HG02870 (cell line): Measurements from ENCODE around the gene STK32C.
"Not testable (repeated sequence)": the region's sequence is repeated elsewhere in the genome, so short reads cannot be mapped to it uniquely, and the experiment has no call there.

Experiments used
- ATAC-seq: cut with Tn5 transposase; IDR thresholded peaks from one replicate; pipeline ENCODE4 v1.9.1; 2021; ENCODE audit warnings: mild to moderate bottlenecking, moderate library complexity; ENCODE audit not compliant: unreplicated experiment

STK32C gene

DNA sequence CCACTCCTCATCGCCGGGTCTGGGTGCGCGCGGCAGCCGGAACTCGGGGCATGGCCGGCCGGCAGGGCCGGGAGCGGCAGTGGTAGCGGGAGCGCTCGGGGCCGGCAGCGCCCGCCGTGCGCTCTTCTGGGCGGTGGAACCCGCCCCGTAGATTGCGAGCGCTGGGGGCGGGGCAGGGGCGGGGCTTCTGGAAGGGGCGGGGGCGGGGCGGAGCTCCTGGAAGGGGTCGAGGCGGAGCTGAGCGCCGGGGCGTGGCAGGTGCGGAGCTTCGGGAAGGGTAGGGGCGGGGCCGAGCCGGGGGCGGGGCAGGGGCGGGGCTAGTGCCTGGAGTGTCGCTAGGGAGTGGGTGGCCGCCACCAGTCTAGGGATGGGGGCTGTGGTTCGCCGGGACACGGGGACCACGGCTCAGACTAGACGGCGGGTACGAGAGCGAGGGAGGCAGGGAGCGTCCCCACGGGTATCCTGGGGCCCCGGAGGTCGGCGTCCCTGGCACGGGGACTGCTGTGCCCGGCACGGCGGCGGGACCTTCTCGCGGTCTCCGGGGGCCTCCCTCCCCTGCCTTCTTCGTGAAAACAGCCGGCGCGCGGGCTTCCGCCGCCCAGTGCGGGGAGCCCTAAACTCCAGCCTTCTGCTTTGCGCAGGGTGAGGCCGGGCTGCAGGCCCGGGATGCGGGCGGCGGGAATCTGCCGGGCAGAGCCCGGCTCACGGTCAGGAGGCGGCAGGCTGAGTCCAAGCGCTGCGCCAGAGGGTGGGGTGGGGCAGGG is at the start of gene STK32C:
TSS of gene STK32C (minus strand) at position 128 of the 764 bp plus-strand sequence. CDS start at position 11, 117 bp downstream.
- peak; percentile 69 for ATAC-seq

DNA sequence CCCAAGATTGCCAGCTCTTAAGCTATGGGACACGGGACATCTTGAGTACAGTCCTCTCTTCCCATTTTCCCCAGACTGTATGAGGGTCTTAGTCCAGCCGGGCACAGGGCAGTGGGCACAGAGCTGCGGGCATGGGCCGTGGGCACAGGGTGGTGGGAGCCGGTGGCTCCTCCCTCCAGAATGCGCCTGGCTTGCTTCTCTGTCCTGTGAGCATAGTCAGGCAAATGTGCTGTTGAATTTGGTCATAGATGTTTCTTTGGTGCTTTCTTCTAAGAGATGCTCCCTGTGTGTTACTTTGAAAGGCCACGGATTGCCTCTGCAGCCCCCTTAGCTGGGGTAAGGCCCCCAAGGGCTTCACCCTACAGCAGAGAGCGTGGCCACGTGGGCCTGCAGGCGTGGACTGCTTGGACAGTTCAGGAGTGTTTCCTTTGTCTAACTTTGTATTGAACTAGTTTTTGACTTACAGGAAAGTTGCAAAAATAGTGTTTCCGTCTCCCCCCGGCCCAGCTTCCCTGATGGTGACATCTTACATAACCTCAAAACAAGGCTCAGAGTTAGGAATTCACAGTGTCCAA is 49.0 kb upstream of the STK32C start:
- no peak for ATAC-seq

DNA sequence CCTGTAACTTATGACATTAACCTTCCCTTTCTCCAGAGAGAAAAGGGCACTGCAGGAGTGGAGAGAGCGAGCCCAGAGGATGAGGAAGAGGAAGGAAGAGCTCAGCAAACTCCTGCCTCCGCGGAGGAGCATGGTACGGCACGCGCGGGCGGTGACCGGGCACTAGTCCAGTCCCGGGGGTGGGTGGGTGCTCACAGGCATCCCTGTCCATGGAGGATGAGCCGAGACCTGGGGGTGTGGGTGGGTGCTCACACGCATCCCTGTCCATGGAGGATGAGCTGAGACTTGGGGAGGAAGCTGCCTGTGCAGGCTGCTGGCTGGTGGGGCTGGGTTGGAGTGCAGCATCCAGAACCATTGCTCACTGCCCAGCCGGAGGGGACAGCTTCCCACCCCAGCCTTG is 48.0 kb upstream of the STK32C start:
- no peak for ATAC-seq

DNA sequence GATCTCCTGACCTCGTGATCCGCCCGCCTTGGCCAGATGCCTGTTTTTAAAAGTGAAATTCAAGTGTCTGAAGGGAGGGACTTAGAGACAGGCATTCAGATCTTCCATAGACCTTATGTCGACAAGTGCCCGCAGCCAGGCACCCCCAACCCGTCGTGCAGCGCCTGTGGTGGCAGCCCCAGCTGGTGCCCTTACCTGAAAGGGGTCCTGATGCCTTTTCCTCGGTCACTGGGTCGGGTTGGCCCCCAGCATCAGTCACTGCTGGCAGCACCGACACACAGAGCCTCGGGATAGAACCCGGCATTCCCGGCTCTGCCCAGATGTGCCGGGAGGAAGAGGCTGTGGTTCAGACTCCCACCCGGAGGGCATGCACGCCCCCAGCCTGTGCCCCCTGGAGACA is 47.5 kb upstream of the STK32C start:
- no peak for ATAC-seq

DNA sequence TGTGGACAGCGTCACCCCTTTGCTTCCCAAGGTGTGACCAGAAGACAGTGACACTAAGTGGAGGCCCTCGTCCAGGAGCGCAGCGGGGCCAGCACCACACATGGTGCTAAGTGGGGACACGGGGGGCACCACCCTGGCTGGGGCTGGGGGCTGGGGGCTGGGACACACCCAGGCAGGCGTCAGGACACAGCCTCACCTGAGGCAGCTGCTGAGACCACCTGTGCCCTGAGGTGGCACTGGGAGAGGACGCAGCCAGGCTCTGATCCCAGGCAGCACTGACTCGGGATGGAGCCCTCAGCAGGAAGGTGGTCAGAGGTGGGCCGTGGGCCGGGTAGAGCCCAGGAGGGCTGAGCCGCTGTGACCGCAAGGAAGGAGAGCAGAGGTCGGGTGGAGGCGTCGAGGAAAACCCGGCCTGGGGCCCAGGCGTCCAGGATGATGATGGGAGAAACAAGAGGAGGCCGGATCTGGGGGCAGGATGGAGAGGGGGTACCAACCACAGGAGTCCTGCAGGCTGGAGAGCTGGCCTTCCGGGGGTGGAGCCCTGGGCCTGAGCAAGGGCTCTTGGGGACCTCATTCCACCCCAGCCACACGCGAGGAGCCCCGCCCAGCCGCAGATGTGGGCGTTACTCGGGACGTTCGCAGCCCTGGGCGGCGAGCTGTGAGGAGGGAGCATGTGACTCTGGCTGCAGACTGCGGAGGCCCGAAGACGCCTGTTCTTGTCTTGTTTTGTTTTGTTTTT is 46.8 kb upstream of the STK32C start:
- ATAC-seq = no peak

DNA sequence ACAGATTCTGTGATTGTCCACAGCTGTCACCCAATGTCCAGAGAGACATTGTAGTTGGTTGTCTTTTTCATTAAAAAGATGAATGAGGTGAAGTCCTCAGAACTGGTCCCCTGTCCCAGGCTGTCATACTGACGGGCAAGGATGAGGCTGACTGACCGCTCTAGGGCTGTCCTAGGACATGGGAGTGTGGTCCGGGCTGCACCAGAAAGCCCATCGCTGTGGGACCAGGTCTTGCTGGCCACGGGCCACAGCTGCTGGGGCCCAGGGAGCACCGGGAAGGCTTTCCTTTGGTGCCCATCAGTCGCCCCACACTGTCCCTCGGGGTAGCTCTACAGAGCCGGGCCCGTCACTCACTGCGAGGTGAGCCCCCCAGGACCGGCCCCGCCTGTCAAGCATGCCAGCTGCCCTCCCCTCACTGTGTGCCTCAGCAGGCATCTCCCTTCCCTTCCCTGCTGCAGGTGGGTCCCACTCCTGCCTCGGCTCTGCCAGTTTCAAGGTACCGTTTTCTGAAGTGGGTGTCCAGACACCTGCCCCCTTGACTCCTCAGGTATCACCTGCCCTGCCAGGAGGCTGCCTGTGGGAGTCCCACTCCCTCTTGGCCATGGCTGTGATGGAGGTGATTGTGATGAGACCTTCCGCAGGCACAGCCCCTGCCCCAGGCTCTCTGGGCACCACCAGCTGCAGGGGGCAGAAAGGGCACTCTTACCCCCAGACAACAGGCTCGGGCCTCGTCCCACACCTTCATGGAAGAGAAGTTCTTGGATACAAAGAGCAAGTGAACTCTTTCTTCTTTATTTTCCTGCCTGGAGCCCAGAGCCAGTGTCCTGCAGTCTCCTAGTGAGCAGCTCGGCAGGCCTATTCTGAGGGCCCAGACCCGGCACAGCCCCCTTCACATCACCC is 46.0 kb upstream of the STK32C start:
- ATAC-seq = no peak

DNA sequence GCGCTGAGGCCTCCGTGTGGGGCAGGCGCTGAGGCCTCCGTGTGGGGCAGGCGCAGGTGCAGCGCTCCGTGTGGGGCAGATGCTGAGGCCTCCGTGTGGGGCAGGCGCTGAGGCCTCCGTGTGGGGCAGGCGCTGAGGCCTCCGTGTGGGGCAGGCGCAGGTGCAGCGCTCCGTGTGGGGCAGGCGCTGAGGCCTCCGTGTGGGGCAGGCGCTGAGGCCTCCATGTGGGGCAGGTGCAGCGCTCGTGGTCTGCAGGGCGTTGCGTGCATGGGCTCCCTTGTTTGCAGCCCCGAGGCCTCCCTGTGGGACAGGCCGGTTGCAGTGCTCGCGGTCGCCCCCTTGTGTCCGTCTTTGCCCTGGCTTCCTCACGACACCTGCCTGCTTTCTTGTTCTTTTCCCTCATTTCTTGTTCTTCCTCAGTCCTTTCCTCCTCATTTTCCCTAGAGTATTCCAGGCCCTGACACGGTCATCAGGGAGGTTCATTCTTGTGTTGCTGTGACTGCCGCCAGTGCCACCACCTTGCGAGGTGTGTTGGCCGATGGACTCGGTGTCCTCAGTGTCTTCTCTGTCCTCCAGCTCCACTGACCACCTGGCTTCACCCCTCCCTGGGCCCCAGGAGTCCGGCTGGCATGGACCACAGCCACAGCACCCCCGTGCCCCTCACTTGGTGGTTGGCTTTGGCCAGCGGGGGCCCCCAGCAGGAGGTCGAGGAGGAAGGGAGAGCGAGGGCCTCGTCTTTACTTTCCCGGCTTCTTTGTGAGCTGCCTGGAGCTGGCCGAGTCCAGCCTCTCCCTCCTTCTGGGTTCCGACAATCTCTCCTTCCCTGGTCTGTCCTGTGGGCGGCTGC is 44.9 kb upstream of the STK32C start:
- not testable (repeated sequence) for ATAC-seq

DNA sequence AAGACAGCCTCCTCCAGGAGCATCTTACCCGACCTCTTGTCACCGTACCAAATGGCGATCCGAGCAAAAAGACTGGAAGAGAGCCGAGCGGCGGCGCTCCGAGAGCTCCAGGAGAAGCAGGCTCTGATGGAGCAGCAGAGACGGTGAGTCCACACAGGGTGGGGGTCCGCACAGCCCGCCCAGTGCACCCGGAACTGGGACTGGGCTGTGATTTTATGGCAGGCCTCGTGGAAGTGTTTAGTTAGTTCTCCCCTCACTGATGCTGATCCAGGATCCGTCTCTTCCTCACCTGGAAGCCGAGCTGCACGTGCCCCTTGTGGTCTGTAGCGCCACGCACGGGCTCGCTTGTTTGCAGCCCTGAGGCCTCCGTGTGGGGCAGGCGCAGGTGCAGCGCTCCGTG is 43.9 kb upstream of the STK32C start:
- no peak for ATAC-seq

DNA sequence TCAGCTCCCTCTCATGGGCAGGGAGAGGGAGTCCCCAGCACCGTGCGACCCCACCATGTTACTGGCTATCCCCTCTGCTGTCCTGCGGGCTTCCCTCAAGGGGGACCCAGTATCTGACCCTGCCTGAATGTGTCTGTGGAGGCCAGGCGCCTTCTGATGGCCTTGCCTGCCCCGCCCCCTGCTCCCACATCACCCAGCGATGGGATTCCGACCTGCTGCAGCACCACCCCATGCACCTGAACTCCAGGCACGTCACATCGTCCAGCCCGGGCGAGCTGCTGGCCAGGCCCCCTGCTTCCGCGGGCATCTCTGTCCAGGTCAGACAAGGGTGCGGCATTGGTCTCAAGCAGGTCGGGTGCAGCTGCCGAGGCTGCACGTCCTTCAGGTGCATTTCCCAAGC is 43.2 kb upstream of the STK32C start:
- ATAC-seq = no peak

DNA sequence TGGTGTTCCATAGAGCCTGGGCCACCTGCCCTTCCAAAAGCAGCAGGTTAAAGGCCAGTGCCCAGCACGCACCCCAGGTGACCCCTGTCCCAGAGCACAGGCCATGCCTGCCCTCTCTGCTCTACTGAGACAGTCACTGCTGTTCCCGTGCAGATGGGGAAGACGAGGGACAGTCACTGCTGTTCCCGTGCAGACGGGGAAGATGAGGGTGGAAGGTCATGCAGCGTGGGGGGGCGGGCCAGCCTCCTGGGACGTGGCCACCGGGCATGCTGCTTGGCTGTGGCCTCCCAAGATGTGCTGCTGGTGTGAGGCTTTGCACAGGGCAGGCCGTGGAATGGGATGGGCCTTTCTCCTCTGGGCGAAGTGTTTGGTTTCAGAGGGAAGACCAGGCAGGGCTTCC is 42.6 kb upstream of the STK32C start:
- ATAC-seq = no peak

DNA sequence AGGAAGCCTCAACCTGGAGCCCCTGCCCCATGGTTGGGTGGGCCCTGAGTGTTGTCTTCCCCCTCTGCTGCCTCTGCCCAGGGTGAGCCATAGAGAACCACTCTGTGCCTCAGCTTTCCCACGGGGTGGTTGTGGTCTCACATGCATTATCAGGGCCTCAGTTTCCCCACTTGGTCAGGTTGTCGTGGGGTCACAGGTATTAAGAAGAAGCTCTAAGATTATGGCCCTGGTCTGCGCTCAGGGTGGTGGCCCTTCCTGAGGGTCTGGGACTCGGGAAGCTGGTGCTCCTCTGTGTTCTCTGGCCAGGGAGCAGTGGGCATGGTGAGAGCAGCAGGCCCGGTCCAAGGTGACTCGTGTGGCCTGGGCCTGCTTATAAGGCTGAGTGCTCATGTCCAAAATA is 42.0 kb upstream of the STK32C start:
- ATAC-seq = no peak

DNA sequence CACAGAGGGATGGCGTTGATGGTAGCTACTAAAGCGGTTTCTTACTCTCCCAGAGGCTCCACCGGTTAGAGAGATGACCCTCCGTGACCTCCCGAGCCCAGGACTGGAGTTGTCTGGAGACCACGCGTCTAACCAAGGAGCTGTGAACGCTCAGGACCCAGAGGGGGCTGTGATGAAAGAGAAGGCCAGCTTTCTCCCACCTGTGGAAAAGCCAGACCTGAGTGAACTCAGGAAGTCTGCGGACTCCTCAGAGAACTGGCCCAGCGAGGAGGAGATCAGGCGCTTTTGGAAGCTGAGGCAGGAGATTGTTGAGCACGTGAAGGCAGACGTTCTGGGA is 40.1 kb upstream of the STK32C start:
- no peak for ATAC-seq

DNA sequence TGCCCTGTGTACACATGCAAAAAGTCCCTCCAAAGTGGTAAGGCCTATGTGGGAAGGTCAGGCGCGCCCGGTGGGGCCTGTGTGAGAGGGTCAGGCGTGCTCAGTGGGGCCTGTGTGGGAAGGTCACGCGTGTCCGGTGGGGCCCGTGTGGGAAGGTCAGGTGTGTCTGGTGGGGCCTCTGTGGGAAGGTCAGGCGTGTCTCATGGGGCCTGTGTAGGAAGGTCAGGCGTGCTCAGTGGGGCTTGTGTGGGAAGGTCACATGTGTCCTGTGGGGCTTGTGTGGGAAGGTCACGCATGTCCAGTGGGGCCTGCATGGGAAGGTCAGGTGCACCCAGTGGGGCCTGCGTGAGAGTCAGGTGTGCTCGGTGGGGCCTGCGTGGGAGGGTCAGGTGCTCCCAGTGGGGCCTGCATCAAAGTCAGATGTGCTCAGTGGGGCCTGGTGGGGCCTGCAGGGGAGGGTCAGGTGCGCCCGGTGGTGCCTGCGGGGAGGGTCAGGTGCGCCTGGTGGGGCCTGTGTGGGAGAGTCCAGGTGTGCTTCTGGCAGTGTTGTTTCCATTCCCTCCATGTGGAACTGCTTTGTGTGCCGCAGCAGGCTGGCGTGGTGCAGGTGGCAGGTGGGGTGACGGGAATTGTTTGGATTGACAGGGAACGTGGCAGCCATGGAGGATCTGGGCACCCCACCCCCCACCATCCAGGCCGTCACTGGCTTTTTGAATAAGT is 39.6 kb upstream of the STK32C start:
- no peak for ATAC-seq

DNA sequence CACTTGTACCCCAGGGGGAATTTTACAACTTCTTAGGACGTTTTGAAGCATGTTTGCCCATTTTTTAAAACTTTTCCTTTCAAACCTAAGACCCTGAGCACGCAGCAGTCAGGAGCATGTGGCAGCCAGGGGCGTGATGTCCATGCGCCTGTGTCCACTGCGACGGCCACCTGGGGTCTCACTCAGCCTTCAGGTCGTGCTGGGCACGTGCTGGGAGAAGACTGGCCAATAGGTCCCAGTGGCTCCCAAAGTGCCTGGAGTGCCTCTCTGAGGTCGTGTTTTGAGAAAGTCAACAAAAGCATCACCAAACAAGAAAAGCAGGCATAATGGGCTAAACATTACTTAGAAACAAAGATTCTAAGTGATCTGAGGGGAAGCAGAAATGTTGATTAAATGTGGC is 39.1 kb upstream of the STK32C start:
- ATAC-seq = no peak

DNA sequence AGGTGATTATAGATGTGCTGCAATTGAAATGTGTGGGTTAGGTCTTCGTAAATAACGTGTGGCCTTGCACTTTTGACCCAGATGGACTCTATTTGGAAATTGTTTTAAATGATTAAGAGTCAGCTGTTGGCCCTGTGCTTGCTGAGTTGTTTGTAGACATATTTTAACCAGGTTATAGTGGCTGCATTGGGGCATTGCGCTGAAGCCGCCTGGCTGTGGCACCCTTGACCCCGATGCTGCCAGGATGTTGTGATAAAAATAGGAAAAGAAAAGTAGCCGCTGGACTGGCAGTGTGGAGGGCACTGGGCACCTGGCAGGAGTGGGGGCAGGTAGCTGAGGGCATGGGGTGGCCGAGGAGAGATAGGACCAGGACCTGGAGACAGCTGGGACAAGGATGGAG is 37.6 kb upstream of the STK32C start:
- no peak for ATAC-seq

DNA sequence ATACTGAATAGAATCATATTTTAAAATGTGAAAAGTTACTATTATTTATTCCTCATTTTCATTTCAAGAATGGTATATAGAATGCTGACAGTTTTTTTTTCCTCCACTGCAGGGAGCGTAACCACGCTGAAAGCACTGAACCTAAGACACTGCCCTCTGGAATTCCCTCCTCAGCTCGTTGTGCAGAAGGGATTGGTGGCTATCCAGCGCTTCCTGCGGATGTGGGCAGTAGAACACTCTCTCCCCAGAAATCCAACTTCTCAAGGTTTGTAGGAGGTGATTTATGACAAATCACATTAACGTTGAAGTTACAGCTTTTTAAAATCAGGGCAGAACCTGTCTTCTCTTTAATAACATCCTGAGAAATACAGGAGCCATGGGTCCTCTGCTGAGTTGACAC is 36.6 kb upstream of the STK32C start:
- no peak for ATAC-seq

DNA sequence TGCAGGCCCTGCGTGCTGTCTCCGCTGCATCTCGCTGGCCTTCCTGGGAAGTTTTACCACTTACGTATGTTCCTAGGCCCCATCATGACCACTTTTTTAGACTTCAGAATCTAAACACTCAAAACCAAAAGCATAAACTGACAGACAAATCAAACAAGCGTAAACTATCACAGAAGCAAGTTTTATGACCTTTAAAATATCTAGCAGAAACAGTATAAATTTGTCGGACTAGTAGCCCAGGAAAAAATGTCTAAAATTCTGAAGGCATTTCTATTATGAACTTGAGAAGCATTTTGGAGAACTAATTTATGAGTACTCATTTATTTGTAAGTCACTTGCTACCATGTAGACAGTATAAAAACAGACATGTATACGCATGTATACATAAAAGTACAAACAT is 34.8 kb upstream of the STK32C start:
- no peak for ATAC-seq

DNA sequence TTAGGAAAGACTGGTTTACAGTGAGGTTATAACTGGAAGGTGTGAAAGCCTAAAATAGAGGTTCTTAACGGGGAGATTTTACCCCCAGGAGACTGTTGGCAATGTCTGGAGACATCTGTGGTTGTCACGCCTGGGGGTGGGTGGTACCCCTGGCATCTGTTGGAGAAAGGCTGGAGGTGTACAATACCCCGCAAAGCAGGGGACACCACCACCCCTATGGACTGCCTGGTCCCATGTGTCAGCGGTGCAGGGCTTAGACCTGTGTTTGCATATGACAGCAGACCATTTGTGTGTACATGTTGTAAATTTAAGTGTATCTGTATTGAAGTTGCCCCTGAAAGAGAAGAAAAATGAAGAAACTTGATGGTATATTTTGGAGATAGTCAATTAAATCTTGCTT is 34.0 kb upstream of the STK32C start:
- no peak for ATAC-seq

DNA sequence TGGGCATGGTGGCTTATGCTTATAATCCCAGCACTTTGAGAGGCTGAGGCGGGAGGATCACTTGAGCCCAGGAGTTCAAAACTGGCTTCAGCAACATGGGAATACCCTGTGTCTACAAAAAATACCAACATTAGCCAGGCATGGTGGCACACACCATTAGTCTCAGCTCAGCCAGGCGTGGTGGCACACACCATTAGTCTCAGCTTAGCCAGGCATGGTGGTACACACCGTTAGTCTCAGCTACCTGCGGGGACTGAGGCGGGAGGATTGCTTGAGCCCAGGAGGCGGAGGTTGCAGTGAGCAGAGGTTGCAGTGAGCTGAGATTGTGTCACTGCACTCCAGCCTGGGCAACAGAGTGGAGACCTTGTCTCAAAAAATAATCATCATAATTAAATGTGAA is 33.3 kb upstream of the STK32C start:
- ATAC-seq = no peak

DNA sequence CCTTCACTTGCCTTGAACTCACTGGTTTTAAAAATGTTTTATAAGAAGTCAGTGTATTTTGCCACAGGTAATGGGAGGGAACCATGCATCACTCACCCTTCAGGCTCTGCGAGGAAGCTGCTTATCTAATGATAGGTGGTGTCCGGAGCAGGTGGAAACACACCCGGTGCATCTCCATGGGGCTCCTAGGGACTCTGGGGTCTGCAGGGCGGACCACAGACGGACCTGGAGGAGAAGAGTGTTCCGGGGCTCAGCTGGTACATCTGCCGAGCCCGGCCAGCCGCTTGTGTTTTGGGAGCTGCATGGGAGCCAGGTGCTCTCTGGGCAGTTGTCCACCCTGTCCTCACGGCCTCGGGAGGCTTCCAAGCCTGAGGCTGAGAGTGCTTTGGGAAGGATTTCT is 31.5 kb upstream of the STK32C start:
- ATAC-seq = no peak
